KOPT-K1 (cell line): ENCODE data around the gene RAI14.

Source experiments
- H3K27ac ChIP-seq: fragments of 200-600 bp; sonication (generic); 2 replicates; pipeline ENCODE4 v1.5.1; 2016; ENCODE audit warnings: antibody characterized with exemption, mild to moderate bottlenecking, low read depth, low read length; ENCODE audit not compliant: poor library complexity, severe bottlenecking
- H3K36me3 ChIP-seq: fragments of 200-600 bp; sonication (generic); 2 replicates; pipeline ENCODE4 v1.5.1; 2017; ENCODE audit warnings: antibody characterized with exemption, mild to moderate bottlenecking, low read length, moderate library complexity; ENCODE audit not compliant: insufficient read depth
- H3K9me3 ChIP-seq: fragments of 200-600 bp; sonication (generic); 2 replicates; pipeline ENCODE4 v1.5.1; 2017; ENCODE audit warnings: antibody characterized with exemption, low read length, mild to moderate bottlenecking; ENCODE audit not compliant: insufficient read depth, poor library complexity, severe bottlenecking

RAI14 gene

DNA sequence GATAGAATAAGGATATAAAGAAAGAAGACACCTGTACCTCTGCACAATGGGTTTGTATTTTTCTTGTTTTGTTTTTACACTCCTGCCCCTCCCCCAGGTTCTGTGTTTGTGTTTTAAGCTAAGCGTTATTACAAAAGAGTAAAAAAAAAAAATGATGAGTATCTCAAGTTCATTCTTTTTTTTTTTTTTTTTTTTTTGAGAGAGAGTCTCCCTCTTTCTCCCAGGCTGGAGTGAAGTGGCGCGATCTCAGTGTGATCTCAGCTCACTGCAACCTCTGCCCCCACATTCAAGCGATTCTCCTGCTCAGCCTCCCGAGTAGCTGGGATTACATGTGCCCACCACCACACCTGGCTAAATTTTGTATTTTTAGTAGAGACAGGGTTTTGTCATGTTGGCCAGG lies 29.4 kb upstream of the RAI14 start:
- Histone ChIP-seq H3K9me3 (peaks cover 15% of the 10 kb centered on the region), H3K27ac (no peak overlapping the region), H3K36me3 (no peaks in the 10 kb centered on the region)

DNA sequence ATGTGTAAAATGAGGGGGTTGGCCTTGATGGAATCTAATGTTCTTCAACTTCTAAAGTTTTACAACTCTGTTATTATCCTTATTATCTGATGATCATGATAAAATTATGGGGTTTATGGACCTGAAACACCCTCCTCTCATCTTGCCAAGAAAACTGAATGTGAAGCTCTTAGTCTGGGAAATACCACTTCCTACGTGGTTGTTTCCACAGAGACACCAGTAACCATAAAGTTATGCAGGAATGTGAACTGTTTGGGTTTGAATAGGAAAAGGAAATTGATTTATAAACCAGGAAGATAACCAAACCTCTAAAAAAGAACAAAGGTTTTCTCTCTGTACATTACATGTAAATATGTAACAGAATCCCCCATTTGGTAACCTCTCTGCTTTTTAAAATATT lies 28.3 kb upstream of the RAI14 start:
- Histone ChIP-seq H3K27ac (no peak overlapping the region), H3K36me3 (no peaks in the 10 kb centered on the region), H3K9me3 (peaks cover 15% of the 10 kb centered on the region)

DNA sequence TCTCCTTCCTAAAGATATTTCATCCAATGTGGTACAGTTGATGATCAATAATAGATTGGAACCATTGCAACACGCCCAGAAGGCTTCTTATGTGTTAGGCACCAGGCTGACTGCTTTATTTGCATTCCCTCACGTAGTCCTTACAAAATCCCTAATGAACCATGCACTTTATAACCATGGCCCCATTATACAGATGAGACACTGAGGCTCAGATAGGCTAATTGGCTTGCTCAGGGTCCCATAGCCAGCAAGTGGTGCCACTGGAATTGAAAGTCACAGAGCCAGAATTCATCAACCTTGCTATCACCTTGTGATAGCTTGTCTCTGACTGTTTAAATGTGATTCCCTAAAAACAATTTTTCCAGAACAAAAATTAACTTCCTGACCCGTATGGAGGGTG lies 27.8 kb upstream of the RAI14 start:
- H3K36me3 ChIP-seq: no peaks in the 10 kb centered on the region
- H3K9me3 ChIP-seq: peaks cover 15% of the 10 kb centered on the region
- no peak overlapping the region for H3K27ac ChIP-seq

DNA sequence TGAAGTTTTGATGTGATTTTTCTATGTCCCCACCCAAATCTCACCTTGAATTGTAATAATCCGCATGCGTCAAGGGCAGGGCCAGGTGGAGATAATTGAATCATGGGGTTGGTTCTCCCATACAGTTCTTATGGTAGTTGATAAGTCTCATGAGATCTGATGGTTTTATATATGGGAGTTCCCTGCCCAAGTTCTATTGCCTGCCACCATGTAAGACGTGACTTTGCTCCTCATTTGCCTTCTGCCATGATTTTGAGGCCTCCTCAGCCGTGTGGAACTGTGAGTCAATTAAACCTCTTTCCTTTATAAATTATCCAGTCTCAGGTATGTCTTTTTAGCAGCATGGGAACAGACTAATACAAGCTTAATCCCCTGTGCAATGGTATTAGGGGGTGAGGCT lies 25.5 kb upstream of the RAI14 start:
- peaks cover 15% of the 10 kb centered on the region for H3K9me3 ChIP-seq
- no peak overlapping the region for H3K27ac ChIP-seq
- no peaks in the 10 kb centered on the region for H3K36me3 ChIP-seq

DNA sequence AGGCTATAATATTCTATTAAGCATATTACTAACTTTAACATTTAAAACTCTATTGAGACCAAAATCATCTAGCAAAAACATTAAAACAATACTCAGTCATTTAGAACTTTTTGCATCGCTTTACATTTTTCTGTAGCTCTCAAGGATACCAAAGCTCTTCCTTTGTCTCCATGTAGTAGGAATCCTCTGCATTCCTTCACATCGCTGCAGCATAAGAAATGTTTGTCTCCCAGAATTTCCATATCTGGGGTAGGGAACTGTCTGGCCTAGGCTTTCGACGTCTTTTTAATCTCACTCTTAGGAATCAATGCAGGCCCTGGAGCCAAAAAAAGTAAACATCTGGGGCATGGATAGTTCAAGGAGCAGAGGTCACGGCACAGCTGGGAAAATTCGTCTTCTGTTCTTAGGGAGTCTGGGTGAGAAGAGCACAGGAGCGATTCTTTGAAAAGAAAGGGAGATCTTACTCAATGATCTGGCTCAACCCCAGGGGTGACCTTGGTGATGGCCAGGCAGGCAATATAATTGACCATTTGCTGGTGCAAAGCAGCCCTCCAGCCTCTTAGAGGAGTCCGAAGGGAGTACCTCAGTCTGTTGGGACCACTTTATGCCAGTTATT lies 23.2 kb upstream of the RAI14 start:
- Histone ChIP-seq H3K36me3 (no peaks in the 10 kb centered on the region), H3K9me3 (peaks cover 15% of the 10 kb centered on the region), H3K27ac (no peak overlapping the region)

DNA sequence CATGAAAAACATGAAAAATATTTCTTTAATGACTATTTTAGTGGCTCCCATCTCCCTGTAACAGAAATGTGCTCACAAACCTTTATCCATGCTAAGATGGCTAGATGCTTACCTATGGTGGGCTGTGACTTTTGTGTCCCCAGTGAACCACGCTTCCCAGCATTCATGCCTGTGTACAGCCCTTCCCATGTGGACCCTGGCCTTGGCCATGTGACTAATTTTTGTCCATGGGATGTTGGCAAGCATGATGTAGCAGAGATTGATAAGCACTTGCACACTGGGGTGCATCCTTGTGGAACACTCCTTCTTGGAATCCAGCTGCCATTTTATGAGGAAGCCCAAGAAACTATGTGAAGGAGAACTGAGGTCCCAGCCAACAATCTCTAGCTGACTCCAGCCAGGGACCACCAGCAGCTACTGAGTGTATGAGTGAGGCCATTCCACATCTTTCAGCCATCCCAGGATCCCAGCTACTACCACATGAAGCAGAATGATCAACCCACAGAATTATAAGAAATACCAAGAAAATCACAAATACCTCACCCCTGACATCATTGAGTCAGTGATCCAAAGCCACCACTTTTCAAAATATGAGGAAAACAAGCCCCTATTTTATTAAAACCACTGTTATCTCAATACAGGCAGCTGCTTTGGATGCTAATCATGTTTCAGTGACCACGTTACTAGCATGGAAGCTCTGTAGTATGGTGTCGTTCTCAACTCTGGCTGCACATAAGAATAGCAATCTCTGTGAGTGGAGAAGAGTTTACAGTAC lies 16.1 kb upstream of the RAI14 start:
- H3K9me3 ChIP-seq: no peaks in the 10 kb centered on the region
- no peaks in the 10 kb centered on the region for H3K36me3 ChIP-seq
- no peak overlapping the region for H3K27ac ChIP-seq

DNA sequence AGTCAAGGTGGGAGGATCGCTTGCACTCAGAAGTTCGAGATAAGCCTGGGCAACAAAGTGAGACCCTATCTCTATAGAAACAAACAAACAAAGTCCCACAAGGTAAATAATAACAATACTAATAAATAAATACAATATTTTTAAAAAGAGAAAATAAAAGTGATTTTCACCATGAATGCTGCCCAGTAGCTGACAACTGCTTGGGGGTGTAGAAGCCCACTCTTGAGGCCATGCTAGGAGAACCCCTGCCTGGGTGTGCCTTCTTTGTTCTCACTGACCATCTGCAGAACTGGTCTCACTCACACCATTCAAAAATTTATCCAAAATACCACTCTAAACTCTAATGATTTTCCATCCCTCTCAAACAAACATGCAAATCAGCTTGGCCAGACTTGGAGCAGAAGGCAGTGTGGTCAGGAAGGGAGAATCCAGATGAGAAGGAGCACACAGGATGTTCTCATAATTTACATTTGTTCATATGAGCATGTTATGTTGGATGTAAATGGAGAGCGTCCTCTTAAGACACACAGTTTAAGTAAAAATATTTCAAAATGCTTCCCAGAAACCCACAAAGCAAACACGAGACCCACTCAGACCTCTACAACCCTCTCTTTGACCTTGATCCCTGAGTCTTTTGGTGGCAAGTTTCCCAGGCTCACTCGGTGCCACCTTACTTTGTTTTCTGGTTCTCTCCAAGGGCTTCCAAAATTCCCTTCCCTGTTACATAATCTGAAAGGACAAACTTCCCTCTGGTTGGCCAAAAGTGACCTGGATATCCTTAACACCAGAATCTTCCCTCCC lies 7.9 kb upstream of the RAI14 start:
- Histone ChIP-seq H3K36me3 (no peaks in the 10 kb centered on the region), H3K9me3 (no peaks in the 10 kb centered on the region), H3K27ac (no peak overlapping the region)

DNA sequence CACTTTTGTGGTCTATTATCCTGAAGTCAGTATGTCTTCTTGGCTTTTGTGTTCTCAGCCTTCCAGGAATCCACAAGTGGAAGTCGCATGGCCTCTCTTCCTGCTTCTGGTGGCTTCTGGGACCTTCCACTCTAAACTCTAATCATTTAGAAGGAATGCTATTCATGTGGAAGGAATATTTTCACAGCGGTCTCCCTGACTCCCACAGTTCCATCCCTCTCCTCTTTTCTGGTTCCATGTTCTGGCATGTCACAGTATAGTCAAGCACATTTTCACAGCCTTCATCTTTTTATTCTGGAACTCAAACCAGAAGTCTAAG lies 7.3 kb upstream of the RAI14 start:
- Histone ChIP-seq H3K36me3 (no peaks in the 10 kb centered on the region), H3K9me3 (no peaks in the 10 kb centered on the region), H3K27ac (no peak overlapping the region)

DNA sequence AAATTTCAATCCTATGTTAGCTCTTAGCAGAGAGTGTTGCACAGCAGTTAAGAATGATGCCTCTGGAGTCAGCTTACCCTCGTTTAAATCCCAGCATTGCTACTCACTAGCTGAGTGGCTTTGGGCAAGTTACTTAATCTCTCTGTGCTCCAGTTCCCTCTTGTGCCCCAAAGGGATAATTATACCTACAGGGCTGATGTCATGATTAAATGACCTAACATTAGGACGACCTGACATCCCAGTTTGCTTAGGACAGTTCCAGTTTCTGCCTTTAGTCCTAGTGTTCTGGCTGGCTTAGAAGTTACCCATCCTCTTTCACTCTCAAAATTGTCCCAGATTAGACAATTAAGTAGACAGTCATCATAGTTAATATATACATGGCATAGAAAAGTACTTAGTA lies 4.3 kb upstream of the RAI14 start:
- peaks cover 10% of the 10 kb centered on the region for H3K9me3 ChIP-seq
- no peaks in the 10 kb centered on the region for H3K36me3 ChIP-seq
- no peak overlapping the region for H3K27ac ChIP-seq

DNA sequence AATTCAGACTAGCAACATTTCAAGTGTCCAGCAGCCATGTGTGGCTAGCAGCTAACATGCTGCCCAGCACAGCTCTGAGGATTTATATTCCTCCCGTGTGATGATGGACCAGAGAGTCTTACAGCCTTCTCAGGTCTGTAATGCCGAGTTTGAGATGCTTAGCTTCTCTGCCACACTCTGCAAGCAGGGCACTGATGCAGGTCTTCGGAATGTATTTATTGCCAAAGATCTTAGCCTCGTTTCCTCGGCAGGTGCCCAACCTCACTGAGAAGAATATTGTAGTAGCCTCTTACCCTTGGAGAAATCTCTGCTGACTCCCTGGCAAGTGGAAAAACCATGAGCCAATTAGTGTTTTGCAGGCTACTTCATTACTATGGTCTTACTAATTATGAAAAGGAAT lies 3.7 kb upstream of the RAI14 start:
- no peak overlapping the region for H3K27ac ChIP-seq
- H3K36me3 ChIP-seq: no peaks in the 10 kb centered on the region
- peaks cover 10% of the 10 kb centered on the region for H3K9me3 ChIP-seq

DNA sequence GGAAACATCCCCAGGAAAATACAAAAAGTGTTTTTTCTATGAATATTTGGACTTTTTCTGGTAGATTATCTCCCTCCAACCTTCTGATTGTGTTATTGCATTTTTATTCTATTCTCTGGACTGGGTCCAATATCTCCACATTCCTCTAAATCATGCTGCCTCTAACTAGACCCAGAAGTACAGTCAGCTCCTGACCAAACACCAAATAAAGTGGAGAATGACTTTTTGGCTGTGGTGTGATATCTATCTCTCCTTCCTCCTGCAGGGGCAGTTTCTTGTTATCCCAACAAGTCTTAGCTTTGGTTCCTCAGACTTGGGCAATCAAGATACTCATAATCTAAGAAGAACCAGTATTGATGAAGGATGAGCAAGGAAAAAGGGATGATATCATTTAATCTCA lies 3.2 kb upstream of the RAI14 start:
- Histone ChIP-seq H3K36me3 (no peaks in the 10 kb centered on the region), H3K9me3 (peaks cover 10% of the 10 kb centered on the region), H3K27ac (no peak overlapping the region)

DNA sequence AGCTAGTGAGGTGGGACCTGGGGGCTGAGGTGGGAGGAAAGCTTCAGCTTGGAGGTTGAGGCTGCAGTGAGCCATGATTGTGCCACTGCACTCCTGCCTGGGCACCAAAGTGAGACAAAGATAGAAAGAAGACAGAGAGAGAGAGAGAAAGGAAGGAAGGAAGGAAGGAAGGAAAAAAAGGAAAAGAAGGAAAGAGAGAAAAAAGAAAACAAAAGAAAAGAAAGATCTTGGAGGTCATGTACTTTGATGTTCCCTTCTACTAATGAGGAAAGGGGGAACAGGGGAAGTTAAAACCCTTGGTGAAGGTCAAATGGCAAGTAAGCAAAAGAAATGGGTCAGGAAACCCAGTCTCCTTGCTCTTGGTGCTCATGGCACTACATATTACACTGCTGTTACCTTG lies 2.4 kb upstream of the RAI14 start:
- H3K36me3 ChIP-seq: no peaks in the 10 kb centered on the region
- H3K27ac ChIP-seq: no peak overlapping the region
- H3K9me3 ChIP-seq: peaks cover 10% of the 10 kb centered on the region

DNA sequence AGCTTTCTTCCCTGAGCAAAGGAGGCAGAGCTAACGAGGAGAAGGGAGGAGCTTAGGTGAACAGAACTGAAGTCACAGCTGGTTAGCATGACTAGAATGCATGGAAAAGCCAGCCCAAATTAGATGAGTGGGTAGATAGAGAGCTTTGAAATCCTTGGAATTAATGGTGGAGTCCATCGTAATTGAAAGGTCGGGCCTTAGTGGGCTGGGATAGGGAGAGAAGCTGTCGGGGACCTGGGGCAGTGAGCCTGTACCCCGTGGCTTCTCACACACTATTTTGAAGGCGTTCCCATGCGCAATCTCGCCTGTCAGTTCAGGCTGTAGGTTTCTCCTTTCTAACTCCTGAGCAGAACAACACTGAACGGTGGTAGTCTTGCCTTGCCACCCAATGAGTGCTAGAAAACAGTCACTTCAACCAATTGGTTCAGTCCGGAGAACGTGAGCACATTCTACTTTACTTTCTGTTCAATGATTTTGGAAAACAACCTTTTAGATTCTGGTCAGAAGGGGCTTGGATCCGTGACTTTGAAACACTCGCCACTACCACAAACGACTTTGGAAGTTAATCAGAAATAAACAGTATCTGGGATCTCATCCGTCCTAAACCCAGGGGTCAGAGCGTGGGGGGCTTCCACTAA lies 655 bp upstream of the RAI14 start:
- peaks cover 10% of the 10 kb centered on the region for H3K9me3 ChIP-seq
- H3K36me3 ChIP-seq: no peaks in the 10 kb centered on the region
- H3K27ac ChIP-seq: no peak overlapping the region

DNA sequence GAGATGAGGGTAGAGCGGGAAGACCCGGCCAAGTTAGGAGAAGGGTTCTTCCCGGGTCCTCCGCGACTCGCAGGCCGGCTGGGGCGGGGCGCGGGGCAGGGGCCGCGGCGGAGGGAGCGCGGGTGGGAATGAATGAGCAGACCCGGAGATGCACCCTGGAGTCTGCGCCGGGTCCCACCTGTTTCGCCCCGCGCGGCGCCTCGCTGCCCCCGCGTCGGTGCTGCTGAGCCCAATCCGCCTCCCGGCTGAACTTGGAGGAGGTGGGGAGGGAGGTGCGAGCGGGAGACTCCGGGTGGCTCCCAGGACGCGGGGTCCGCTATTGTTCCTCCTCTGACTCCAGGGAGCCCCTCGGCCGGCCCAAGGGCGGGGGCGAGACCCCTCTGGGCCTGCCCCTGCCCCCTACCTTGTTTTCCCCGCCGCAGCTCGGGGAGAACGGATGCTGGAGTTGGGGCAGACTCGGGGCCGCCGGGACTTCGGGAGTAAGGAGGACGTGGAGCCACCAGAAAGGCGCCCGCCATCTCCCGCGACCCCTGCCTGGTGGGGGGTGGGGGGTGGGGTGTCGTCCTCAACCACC lies 659 bp downstream of the RAI14 start:
- no peaks in the 10 kb centered on the region for H3K36me3 ChIP-seq
- peaks cover 10% of the 10 kb centered on the region for H3K9me3 ChIP-seq
- H3K27ac ChIP-seq: no peak overlapping the region
